Measurements from ENCODE around the gene RASGRF1.

The RASGRF1 gene

DNA sequence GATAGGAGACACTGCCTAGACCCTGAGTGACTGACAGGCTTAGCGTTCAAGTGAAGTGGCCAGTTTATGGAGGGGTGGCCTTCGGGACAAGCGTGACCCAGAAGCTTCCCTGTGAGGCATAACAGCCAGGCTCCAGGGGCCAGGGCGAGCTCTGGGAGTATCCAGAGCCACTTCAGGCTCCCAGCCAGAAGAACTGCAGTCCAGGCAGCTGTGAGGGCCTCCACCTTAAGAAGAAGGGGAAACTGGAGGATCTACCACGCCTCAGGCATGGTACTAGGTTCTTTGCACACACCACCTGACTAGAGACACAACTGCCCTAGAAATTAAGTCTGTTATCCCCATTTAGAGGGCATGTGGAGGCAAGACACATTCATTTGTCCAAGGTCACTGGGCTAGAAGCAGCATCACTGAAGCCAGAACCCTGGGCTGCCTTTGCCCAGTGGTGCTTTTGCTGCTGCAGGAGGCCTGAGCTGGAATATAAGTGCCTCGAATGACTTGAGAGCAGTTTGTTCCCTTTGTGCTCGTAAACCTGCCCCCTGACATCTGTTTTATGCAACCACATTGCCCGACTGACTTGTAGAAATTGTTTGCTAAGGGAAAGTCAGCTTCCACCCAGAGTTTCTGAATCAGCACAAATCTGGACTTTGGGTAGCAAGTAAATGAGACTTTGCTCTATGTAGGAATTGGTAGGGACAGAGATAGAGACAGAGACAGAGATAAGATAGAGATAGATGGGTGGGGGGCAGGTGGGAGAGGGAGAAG, 23.3 kb downstream of the RASGRF1 start:
- no peak for DNase-seq

DNA sequence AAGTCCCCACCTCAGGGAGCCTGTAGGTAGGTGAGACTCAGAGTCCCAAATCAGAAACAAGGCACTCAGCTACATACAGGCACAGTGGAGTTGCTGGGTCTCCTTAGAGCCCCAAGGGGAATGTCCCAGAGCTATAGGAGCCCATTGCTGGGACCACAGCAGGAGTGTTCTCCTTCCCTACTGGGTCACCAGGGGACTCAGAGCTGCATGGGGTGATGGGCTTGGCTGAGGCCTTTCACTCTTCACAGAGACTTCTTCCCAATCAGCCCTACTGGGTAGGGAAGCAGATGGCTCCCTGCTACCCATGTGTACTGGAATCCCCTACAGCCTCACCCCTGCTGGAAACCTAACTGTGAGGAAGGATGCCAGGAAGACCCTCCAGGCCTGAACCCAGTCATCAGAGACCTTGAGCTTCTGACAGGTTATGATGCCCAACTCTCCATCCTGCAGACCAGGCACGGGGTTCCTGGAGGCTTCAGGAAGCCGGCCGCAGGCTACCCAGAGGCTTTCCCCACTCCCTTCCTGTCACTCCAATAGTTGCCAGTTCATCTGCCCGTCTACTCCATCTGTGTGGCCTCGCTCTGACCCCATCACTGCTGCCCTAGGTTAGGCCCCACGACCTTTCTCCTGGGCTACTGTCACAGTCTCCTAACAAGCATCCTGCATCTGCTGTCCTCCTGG, 24.0 kb downstream of the RASGRF1 start:
- no peak for DNase-seq

DNA sequence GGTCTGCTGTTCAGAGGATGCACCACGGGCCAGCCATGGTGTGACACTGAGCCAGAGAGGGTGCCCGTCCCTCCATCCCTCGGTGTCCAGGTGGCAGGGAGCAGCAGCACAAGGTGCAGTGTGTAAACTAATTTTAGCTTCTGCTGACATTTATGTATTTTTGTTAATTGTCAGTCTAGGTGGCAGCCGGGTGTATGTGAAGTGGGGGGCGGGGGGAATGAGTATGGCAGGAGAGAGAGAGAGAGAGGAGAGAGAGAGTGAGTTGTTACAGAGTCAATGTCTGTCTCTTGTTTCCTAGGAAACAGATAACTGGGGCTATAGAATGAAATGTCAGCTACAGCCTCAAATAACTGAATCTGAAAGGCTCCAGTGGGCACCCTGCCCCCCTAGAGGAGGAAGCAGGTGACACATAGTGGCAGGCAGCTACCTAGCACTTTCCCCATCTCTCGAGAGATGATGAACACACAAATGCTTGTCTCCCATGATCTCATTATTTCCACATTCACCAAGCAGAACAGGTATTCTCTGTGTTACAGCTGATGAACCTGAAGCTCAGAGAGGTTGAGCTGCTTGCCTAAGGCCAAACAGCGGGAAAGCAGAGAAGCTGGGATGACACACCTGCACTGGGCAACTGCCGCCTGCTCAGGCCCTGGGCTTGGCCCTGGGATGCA, 24.7 kb downstream of the RASGRF1 start:
- no peak for DNase-seq

DNA sequence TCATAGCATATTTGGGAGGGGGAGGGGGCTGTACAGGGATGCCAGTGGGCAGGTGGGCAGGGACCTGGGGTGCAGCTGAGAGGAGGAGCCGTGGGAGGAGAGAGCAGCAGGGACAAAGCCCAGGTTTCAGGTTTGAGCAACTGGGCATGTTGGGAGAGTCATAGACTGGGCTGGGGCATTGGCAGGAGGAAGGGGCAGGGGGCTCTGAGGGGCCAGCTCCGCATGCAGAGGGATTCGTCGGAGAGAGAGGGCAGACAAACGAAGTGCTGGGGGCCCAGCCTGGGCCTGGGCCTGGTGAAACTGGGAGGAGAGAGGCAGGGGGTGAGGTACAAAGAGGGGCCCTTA, 25.2 kb downstream of the RASGRF1 start:
- DNase-seq = no peak

DNA sequence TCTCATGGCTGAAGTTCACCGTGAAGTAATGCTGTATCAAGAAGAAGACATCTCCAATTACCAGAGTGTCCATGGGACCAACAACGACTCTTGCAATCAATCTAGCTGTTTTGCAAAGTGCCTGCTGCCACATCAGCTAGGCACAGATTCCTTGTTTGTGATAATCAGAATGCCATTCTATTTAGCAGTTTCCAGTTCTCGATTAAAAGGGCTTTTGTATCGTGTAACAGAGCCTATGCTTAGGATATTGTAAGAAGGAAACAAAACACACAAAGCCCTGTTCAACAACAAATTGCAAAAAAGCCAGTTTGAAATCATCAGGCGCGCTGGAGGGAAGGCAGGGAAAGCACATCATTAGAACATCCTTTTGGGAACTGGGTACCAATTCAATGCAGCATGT, 26.1 kb downstream of the RASGRF1 start:
- no peak for DNase-seq

DNA sequence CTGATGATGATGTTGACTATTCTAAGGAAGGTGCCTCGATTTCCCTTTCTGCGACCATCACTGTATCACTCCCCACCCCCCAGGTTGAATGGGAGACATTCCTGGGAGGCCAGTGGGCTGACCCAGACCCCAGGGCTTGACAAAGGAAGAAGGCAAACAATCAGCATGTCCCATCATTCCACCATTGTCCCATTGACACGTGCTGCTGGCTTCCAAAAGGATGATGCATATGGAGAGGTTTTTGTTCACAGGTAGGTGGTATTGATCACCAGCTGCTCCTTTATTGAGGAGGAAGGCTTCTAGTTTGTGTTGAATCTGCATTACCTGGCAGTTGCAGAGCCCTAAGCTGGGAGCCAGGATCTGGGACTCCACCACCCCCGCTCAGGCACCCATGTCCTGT, 30.4 kb downstream of the RASGRF1 start:
- DNase-seq = no peak

DNA sequence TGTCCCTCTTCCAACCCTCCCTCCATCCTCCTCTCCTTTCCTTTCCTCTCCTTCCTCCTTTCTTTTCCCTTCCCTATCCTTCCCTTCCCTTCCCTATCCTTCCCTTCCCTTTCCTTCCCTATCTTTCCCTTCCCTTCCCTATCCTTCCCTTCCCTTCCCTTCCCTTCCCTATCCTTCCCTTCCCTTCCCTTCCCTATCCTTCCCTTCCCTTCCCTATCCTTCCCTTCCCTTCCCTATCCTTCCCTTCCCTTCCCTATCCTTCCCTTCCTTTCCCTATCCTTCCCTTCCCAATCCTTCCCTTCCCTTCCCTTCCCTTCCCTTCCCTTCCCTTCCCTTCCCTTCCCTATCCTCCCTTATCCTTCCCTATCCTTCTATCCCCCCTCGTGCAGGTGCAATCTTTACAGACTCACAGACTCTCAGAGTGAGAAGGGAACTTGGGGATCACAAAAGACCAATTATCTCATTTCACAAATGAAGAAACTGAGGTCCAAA, 31.5 kb downstream of the RASGRF1 start:
- DNase-seq = no peak

DNA sequence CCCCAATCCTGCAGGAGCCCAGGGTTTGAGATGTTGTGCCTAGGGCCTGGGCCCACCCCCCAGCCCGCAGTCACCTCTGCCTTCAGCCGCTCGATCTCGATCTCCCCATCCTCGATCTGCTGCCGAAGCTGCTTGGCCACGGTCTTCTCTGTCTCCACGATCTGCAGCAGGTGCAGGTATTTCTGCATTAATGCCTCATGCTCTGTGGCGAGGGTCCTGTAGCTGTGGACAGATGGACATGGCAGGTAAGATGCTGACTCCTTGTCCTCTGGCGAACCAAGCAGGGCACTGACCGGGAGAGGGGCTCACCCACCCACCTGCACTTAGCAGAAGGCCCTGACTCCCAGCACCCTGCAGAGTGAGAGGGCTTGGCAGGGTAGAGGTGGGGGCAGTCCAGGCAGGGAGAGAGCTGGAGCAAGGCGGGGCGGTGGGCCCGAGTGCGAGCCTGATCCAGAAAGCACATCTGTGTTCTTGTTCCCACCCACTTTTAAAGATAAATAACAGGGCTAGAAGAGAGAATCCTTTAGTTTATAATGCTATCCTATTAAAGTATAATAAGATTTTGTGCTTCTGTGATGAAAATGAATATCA, 32.2 kb downstream of the RASGRF1 start:
- DNase-seq = no peak

DNA sequence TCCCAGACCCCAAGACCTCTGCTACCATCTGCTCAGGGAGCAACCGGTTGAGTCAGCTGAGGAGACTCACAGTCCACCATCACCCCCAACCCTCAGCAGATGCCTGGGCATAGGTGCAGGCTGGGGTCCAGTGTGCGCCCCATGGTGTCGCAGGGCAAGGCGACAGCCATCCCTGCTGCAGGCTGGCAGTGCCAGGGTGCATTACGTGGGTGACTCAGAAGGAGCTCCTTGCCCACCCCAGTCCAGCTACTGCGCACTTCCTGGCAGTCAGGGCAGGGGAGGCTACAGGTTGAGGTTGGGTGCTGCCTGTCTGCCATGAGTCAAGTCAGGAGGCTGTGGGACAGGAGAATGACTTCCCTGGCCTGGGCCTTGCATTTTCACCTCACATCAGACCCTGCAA, 33.5 kb downstream of the RASGRF1 start:
- DNase-seq = no peak

DNA sequence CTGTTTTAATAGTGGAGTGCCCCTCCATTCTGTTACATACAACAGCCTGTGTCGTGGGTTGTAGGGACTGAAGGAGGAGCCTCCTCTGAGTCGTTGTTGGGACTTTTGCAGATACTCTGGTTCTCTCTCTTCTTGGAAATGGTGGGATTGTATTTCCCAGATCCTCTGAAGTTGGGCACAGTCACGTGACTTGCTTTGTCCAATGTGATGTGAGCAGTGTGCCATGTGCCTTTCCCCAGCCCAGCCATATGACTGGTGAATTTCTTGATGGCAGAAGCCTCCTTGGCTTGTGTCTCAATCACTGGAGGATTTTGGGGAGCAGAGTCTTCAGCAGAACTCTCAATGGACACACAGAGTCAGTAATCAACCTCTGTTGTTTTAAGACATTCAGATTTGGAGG, 36.2 kb downstream of the RASGRF1 start:
- DNase-seq = no peak

DNA sequence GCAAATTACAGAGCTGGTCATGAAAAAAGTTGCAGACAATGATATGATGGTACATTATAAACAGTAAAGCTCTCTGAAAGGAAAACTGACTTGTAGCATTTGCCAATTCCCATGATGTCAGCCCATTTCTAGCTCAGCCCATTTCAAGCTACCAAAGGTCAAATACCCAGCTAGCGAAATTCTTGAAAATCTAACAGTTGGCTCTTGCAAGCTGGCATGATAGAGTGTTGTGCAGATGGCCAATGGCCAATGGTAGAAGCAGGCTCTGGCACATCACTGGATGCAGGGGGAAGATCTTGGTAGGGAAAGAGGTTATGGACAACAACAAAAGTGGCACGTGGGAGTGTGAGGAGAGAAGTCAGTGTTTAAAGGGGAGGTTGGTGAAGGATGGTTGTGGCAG, 36.7 kb downstream of the RASGRF1 start:
- DNase-seq = no peak

DNA sequence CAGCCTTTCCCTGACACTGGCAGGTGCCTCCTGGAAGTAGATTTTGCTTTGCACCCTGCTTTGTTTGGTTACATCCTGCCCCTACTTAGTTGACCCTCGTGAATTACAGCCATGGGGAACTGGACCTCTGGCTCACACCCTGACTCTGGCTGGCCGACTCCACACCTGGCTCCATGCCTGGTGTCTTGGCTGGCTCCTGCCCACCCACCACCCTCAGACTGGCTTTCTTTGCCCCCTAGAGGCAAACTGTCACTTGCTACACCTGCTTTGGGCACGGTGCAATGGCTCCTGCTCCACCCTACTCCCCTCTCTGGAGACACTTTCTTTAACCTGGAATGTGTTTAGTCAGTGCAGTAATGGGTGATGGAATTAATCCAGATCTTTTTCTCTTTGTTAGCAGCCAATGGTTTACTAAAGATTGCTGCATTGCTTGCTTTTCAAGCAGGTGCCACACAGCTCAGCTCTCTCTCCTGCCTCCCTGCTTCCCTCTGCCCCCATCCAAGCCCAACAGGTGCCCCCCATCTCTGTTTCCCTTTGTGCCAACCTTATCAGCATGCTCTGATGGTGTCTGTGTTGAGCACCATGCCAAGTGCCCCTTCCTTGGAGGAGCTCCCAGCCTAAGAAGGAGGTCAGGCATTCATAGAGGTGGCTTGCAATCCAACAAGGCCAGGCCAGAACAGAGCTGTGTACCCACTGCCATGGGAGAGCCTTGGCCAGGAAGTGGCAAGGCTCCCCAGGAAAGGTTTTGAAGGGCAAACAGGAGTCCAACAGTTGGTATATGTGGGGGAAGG, 38.4 kb downstream of the RASGRF1 start:
- no peak for DNase-seq

DNA sequence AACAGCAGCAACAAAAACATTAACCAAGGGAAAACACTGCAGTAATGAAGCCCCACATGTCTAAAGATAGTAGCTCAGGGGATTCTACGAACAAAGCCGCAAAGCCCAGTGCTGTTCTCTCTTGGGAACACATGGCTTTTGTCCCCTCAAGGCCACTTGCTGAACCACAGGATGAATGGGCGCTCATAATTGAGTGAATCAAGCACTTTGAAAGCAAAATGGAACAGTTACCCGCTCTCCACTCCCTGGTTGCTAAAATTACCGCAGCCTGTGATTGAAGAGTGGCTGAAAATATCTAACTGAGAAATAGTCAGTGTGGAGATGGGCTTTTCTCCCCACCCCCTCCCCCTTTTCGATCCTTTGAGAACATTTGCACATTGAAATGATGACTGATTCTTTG, 39.6 kb downstream of the RASGRF1 start:
- DNase-seq = no peak

DNA sequence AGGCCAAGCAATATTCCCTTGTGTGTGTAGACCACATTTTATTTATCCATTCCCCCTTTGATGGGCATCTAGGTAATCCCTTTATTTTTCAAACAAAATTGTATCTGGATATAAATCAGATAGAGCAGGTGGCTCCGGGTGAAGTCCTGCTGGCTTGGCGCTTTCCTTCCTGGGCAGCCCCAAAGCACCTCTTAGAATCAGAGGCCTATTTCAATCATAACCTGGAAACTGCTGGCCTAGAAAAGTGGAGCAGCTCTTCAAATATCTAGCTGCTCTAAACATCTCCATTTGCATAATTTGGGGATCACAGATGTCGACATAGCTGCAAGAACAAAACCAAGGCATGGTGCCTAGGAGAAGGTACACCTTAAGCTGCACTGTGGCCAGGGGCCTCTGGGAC, 40.2 kb downstream of the RASGRF1 start:
- DNase-seq = no peak

DNA sequence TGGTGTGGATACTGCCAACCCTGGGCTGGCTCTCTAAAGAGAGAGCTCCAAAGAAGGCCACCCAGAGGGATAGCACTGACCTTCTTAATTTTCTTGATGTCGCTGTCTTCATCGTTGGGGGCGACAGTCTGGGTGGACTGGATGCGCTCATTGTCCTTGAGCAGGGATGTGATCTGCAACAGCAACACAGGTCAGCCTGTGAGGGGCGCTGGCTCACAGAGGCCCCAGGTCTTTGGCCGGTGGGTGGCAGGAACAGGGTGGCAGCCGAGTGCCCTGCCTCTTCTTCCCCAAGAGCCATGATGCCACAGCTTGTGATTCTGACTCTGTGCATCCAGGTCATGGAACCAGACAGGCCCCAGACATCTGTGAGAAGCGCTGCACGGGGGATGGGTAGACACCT, 41.2 kb downstream of the RASGRF1 start:
- DNase-seq = no peak

DNA sequence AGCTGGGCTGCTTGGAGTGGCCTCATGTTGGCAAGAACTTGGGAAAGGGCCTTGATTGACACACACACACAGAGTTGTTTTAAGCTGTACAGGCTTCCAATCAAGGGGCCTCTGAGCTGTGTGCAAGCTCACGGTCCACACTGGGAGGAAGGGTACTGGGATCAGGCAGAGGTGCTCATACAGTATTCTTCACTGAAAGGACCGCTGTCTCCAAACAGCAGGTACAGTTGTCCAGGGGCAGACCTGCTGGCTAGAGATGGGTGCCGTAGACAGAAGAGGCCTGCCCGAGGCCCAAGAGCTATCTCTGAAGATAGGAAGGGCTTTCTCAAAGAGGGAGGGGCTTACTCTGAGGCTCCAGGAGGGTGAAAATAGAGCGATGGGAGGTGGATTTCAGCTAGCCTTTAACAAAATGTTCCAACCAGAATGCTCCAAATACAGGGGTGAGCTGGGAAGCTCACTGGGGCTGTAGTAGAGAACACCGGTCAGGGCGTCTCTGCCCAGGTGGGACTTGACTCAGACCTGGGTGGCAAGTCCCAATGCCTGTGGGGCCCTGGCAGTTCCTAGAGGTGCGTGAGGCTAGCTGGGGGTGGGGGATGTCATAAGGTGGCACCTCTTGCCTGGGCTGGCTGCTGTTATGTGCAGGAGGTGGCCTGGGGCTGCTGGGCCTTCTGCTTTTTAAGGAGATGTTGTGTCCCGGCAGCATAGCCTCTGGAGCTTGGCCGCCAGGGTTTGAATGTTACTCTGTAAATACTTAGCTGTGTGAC, 42.7 kb downstream of the RASGRF1 start:
- DNase-seq = no peak

DNA sequence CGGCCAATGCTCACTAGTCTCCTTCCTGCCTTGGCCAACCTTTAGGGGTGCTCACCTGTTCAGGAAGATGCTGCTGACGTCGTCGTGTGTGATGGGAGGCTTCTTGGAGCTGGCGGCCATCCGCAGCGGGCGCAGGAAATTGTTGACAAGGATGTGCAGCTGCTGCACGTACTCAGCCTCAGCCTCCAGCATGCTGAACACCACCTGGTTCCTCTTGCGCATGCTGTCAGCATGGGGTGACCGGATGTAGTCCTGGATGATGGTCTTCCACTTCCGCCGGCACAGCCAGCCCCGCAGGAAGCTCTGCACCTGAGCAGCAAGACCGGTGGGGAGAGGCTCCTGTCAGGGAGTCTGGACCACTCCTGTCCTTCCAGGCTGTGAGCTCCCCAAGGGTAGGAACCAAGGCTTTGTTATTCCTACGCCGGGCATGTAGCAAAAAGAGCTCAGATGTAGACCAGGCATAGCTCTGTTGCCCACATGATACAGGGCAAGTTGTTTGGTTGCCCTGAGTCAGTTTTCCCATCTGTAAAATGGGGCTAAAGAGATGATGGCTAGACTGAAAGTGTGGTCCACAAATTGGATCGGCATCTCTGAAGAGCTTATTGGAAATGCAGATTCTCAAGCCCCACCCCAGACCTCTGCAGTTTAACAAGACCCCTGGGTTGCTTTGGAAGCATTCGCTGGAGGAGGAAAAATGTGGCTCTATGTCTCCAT, 43.7 kb downstream of the RASGRF1 start:
- DNase-seq = no peak

DNA sequence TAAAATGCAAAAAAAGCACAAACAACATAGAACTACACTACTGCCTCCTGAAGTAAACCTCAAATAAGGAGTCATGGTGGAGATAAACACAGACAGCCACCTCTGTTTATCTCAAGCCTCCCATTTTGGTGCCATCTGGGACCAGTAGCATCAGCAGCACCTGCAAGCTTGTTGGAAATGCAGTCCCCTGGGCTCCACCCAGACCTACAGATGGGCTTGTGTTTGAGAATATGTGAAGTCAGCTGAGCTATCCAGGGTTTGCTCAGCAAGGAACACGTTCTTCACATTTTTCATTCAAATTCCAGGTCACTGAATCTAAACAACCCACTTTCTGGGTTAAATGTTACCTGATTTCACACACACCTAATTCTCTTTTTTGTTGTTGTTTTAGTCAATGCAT, 45.5 kb downstream of the RASGRF1 start:
- no peak for DNase-seq

DNA sequence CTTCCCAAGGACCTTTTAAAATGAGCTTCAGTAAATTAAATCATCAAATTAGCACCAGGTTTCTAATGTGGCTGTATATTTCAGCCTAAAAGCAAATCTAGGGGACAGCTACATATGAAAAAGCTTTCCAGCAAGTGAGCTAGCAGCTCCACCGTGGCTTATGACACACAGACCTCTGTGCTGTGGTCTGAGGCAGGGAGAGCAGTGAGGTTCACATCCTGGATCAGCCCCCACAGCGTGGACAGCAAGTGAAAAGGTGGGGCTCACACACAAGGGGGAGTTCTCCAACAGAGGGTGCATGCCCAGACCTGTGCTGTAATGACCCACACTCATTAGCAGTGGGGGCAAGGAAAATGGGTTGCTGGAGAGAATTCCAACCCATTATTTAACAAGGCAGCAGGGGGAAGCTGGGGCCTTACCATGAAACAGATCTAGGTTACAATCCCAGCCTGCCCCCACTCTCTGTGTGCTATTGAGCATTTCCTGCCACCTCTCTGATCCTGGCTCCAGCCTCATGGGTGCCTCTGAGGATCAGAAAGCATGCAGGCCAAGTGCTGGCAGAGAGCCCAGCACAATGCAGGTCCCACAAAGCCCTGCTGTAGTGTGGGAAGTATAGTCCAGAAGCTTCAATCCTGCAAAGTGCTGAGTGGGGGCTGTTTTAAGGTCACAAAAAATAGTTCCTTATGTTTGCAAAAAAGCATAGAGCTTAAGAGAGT, 48.2 kb downstream of the RASGRF1 start:
- no peak for DNase-seq

DNA sequence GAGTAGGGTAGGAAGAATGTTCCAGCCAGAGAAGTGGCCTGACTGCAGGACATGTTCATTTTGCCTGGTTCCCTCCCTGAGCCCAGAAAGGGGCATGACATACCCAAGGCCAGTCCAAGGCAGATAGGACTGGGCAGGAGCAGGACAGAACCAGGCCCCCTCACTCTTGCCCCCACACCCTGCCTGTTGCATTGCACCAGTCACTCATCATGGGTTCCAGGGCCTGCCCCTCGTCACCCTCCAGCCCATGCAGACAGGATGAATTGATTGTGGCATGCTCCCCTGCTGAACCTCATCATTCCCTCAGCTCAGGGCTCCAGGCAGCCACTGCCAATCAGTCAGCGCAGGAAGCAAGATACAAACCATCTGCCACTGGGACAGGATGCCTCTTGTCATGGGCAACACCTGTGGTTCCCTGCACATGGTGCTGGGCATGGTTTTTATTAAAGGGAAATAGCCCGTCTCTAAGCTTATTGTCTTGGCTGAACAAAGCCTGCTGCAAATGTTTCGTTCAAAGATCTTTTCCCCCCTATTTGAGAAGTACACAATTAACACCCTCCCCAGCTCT, 48.9 kb downstream of the RASGRF1 start:
- no peak for DNase-seq

Measured in CD4-positive, alpha-beta T cell treated with Interleukin-15 for 1 hour (primary cell).